NB4 (cell line): ENCODE results near the gene STX3.
"Not testable (repeated sequence)": the region's sequence is repeated elsewhere in the genome, so short reads cannot be mapped to it uniquely, and the experiment has no call there.

Experiments used
- DNase-seq: peaks from one replicate; pipeline ENCODE4 v3.0.0; 2010; ENCODE audit warnings: low read depth
- H3K4me3 ChIP-seq: one replicate; pipeline ENCODE4 v1.5.1; 2011; ENCODE audit warnings: mild to moderate bottlenecking, low read depth, low read length, moderate library complexity
- CTCF ChIP-seq: IDR thresholded peaks from one replicate; pipeline ENCODE4 v1.5.1; 2012; ENCODE audit warnings: low read depth, low read length
- MAX ChIP-seq: IDR thresholded peaks from 2 replicates; pipeline ENCODE4 v1.6.1; 2011; ENCODE audit warnings: low read depth, low read length
- MYC ChIP-seq: IDR thresholded peaks from 2 replicates; pipeline ENCODE4 v1.6.1; 2011; ENCODE audit warnings: low read depth, low read length
- POLR2A ChIP-seq: IDR thresholded peaks from 2 replicates; pipeline ENCODE4 v1.6.1; 2011; ENCODE audit warnings: mild to moderate bottlenecking; ENCODE audit not compliant: insufficient read length; ENCODE audit errors: extremely low read depth

The STX3 gene

DNA sequence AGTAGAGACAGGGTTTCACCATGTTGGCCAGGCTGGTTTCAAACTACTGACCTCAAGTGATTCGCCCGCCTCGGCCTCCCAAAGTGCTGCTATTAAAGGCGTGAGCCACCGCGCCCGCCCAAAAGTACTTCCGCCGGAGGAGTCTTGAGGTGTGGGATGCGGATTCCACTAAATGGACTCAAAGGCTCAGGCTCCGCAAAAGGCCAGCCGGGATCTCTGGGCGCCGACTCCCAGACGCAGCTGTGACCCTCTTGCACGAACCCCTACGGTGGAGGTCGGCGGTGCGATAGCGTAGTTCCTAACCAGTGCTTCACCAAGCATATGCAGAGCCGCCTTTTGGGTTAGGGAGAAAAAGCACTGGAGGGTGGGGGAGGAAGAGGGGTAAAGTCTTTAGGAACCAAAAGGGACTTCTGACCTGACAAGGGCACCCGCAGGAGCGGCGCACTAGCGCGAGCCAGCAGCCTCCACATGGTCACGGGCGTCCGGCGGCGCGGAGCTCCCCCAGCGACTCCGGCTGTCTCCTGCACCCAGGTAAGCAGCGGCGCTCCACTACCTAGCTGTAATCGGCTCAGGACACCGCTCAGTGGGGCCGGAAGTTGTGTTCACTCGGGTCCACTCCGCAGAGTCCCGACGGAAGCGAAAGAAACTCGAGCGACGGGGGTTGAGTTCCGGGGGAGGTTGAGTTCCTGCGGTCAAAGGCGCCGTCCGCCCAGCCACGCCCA is 55.2 kb downstream of the STX3 start, which contains the start of gene MRPL16:
Gene MRPL16 (minus strand): TSS at position 590 of the 722 bp plus-strand sequence. CDS start 120 bp downstream, at position 470.
- peak; percentile 95 for DNase-seq
- peak within 1 kb of the TSS; percentile 96 for H3K4me3 ChIP-seq
- TF ChIP-seq MAX (peak; percentile 75; the same call in 1 of the 2 replicates), POLR2A (peak; percentile 84), CTCF (no peak), MYC (peak; percentile 67)

DNA sequence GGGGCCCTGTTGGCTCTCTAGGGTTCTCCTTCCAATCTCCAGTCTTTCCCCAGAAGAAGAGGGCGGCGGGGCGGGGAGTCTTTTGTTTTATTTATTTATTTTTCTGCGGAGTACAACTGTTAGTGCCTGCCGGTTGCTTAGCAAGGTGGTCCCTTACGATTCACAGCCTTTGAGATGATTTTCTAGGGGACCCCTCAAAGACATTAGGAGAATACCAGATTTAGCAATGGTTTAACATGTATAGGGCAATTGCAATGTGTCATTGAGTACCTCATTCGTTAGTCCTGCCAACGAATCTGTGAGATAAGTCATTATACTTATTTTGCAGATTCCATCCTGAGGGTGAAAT is 55.7 kb downstream of the STX3 start:
- TF ChIP-seq POLR2A (no peak), MAX (no peak), CTCF (no peak), MYC (no peak)
- H3K4me3 ChIP-seq: peak overlapping the region; percentile 52
- DNase-seq: no peak

DNA sequence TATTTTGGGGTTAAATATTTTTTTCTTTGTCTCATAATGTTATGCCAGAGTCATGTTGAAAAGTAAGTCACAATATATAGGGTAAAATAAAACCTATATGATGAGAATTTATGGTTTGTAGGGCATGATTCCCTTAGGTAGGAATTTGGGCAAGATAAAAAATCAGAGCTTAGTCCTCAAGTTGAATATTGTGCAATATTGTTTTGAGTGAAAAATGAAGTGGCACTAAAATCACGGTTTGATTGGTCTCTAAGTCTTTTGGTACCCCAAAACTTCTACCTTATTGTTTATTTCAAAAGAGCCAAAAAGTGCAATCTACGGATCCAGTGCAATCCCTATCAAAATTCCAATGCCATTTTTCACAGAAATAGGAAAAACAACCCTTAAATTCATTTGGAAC is 57.0 kb downstream of the STX3 start:
- no peak overlapping the region for H3K4me3 ChIP-seq
- no peak for TF ChIP-seq MAX
- TF ChIP-seq POLR2A: no peak
- no peak for TF ChIP-seq CTCF
- no peak for TF ChIP-seq MYC
- no peak for DNase-seq

DNA sequence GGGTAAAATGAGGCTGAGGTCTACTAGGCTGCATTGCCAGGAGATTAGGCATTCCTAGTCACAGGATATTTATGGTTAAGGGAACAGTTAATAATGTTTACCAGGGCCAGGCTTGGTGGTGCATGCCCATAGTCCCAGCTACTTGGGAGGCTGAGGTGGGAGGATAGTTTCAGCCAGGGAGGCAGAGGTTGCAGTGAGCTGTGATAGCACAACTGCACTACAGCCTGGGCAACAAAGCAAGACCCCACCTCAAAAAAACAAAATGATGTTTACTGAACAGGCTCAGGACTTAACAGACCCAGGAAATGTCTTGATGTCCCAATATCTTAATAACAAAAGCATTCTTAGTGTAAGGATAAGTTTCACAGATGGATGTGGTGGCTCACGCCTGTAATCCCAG is 58.2 kb downstream of the STX3 start:
- DNase-seq: no peak
- no peak overlapping the region for H3K4me3 ChIP-seq
- TF ChIP-seq MAX (no peak), CTCF (no peak), MYC (no peak)

DNA sequence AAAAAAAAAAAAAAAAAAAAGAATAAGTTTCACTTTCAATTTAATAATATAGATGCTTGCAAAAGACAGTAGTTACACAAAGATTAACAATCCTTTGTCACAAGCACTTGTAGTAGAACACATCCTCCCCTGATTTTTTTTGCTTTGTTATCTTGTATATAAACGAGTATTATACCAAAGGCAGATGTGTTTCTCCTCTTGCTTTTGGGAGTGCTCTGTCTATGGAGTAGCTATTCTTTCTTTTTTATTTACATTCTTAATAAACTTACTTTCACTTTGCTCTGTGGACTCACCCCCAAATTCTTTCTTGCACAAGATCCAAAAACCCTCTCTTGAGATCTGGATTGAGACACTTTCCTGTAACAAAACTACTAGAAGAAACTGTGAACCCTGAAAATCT is 58.8 kb downstream of the STX3 start:
- TF ChIP-seq POLR2A: no peak
- no peak for TF ChIP-seq MYC
- no peak for TF ChIP-seq CTCF
- no peak for TF ChIP-seq MAX
- no peak overlapping the region for H3K4me3 ChIP-seq
- no peak for DNase-seq

DNA sequence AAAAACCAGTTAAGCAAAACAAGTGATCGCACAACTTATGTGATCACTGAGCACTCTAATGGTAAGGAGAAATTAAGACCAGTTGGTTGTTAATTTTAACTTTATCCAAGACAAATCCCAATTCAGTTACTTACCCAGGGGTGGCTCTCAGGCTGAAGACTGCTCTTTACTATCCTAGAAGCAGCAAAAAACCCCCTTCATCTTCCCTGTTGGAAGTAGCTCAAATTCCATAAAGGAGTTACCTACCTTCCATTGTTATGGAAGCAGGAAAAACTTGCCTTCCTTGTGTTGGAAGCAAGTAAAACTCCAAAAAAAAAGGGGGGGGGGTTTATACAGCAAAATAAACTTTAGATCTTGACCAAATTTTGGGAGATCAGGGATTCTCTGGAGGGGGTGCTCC is 60.6 kb downstream of the STX3 start:
- TF ChIP-seq MAX (no peak), MYC (no peak), CTCF (no peak), POLR2A (no peak)

DNA sequence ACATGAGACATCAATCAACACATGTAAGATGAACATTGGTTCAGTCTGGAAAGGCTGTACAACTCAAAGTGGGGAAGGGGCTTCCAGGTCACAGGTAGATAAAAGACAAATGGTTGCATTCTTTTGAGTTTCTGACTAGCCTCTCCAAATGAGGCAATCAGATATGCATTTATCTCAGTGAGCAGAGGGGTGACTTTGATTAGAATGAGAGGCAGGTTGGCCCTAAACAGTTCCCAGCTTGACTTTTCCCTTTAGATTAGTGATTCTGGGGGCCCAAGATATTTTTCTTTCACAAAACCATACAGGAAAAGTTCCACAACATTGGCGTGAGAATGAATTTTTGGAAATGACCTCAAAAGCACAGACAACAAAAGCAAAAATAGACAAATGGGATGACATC is 61.3 kb downstream of the STX3 start:
- DNase-seq, H3K4me3 ChIP-seq: not testable (repeated sequence)

More for the DNA sequence above, 60.6 kb downstream of the STX3 start:
- H3K4me3 ChIP-seq: no peak overlapping the region
- DNase-seq: no peak
